ENCODE measurements around the gene FBXO7.

DNA sequence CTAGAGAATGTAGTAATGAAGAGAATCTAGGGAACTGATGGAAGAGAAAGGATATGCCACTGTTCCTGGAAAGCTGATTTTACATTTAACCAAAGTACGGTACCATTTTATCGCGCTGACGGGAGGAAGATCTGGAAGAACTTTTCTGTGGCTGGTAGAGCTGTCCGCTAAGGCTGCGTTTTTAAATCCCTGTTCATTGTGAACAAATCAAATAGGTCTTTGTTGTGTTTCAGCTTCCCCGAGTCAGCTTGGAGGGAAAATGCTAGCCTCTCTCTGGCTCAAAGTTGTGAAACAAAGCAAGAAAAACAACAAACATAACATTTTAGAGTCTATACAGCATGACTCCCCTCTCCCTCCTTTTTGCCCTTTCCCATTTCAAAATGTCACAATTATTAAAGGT, 34.4 kb downstream of the FBXO7 start:
- TF ChIP-seq, protein P1, sequence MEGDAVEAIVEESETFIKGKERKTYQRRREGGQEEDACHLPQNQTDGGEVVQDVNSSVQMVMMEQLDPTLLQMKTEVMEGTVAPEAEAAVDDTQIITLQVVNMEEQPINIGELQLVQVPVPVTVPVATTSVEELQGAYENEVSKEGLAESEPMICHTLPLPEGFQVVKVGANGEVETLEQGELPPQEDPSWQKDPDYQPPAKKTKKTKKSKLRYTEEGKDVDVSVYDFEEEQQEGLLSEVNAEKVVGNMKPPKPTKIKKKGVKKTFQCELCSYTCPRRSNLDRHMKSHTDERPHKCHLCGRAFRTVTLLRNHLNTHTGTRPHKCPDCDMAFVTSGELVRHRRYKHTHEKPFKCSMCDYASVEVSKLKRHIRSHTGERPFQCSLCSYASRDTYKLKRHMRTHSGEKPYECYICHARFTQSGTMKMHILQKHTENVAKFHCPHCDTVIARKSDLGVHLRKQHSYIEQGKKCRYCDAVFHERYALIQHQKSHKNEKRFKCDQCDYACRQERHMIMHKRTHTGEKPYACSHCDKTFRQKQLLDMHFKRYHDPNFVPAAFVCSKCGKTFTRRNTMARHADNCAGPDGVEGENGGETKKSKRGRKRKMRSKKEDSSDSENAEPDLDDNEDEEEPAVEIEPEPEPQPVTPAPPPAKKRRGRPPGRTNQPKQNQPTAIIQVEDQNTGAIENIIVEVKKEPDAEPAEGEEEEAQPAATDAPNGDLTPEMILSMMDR (IDR thresholded peaks at IDR 0.05; ENCODE audit: low read length) = no peak
- no peak for TF ChIP-seq EZH2 (optimal IDR thresholded peaks at IDR 0.05; ENCODE audit: low read depth, low read length)

Data from MM.1S (cell line).